ENCODE measurements around the gene PNPLA5. TPM values are rescaled to one million over a fixed set of nuclear protein-coding genes. Genes with fewer than 3 reads are reported as not detected.

Gene PNPLA5
- polyA plus RNA-seq, 3 donors, result not detected

DNA sequence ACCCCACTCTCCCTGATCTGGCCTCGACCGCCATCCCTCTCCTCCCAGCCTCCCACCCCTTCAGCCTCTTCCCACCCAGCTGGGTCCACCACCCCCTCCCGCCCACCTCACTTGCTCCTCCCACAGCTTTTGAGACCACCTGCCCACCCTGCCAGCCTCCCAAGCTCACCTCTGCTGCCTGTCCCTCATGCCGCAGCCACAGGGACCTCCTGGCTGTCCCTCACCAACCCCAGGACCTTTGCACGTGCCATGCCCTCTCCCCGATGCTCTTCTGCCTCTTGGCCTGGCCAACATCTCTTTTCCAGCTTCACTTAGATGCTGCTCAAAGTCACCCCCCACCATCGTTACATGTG lies 6.5 kb downstream of the PNPLA5 start:
- DNase-seq, result no peak
- H3K27me3 ChIP-seq (ENCODE audit: control insufficient read depth in 2 of 2, insufficient read depth in 2 of 2, low read length in 2 of 2), result peaks cover 0 to 3% of the 10 kb centered on the region in 2 donors
- intact Hi-C loops (cut with micrococcal nuclease), result no loop called here
- H2AFZ ChIP-seq (ENCODE audit: insufficient read depth, low read depth, low read length, poor library complexity, severe bottlenecking), result no peak overlapping the region
- H3K9me3 ChIP-seq (replicated peaks in 1 of 2; ENCODE audit: control insufficient read depth in 1 of 2, insufficient read depth in 1 of 2, low read length in 2 of 2), result no peaks in the 10 kb centered on the region
- H3K27ac ChIP-seq (ENCODE audit: low read depth in 1 of 2, low read length in 2 of 2), result no peak overlapping the region
- peaks cover 7 to 20% (median 10%) of the 10 kb centered on the region in 3 donors for H3K27me3 Mint-ChIP-seq (ENCODE audit: low read depth in 3 of 3)
- no peak overlapping the region for H3K4me3 Mint-ChIP-seq
- no peak overlapping the region for H3K4me3 ChIP-seq (replicated peaks in 1 of 3; ENCODE audit: low read depth in 2 of 3, low read length in 3 of 3)
- no peaks in the 10 kb centered on the region for H3K9me3 Mint-ChIP-seq
- H3K4me1 ChIP-seq (ENCODE audit: control insufficient read depth in 1 of 2, insufficient read depth in 2 of 2, low read length in 2 of 2), result no peaks in the 10 kb centered on the region
- H4K20me1 ChIP-seq (ENCODE audit: insufficient read depth, low read length), result no peaks in the 10 kb centered on the region
- H3K36me3 Mint-ChIP-seq, result no peaks in the 10 kb centered on the region
- H3K4me2 ChIP-seq (replicated peaks; ENCODE audit: extremely low read depth, low read length, poor library complexity, severe bottlenecking), result no peak overlapping the region
- WGBS (ENCODE audit: insufficient coverage), result 66% methylated on average over 7 of the region's 7 CpGs
- TF ChIP-seq, protein P1, sequence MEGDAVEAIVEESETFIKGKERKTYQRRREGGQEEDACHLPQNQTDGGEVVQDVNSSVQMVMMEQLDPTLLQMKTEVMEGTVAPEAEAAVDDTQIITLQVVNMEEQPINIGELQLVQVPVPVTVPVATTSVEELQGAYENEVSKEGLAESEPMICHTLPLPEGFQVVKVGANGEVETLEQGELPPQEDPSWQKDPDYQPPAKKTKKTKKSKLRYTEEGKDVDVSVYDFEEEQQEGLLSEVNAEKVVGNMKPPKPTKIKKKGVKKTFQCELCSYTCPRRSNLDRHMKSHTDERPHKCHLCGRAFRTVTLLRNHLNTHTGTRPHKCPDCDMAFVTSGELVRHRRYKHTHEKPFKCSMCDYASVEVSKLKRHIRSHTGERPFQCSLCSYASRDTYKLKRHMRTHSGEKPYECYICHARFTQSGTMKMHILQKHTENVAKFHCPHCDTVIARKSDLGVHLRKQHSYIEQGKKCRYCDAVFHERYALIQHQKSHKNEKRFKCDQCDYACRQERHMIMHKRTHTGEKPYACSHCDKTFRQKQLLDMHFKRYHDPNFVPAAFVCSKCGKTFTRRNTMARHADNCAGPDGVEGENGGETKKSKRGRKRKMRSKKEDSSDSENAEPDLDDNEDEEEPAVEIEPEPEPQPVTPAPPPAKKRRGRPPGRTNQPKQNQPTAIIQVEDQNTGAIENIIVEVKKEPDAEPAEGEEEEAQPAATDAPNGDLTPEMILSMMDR (IDR thresholded peaks at IDR 0.05), result peak; percentile 44
- H3K36me3 ChIP-seq (replicated peaks in 1 of 2; ENCODE audit: control insufficient read depth in 1 of 2, insufficient read depth in 2 of 2, low read length in 2 of 2), result no peaks in the 10 kb centered on the region
- H3K4me1 Mint-ChIP-seq, result no peaks in the 10 kb centered on the region
- no peak overlapping the region for H3K9ac ChIP-seq (ENCODE audit: insufficient read depth, low read length, poor library complexity, severe bottlenecking)
- H3K79me2 ChIP-seq (ENCODE audit: insufficient read depth, low read length), result no peaks in the 10 kb centered on the region
- H3K27ac Mint-ChIP-seq, result no peak overlapping the region

DNA sequence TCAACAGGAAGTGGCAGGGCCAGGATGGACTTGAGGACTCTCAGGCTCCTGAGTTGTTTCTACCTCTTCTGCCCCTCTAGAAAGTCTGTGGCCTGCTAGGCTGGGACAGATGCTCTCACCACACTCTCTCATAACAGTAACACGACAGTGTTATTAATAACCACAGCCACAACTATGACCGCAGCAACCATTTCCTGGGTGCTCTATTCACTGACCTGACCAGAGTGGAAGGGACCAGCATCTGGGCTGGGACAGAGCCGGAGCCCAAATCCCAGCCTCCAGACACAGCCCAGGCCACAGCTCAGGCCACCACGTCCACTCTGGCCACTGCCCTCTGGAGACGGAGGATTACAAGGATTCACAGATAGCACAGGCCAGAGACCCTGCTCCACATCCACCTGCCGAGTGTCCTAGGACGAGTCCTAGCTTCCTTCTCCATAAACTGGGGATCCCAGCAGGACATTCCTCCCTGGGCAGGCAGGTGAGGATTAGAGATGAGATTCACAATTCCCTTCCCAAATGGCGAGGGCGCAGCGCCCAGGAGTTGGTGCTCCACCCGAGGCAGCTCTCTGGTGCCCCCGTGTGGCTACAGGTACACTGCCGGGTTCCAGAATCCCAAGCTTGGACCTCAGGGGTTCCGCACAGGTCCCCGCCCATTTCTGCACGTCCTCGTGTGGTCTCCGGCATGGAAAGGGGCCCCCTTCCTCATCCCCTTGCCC lies 7.1 kb downstream of the PNPLA5 start:
- H3K27me3 ChIP-seq (ENCODE audit: control insufficient read depth in 2 of 2, insufficient read depth in 2 of 2, low read length in 2 of 2), result no peaks in the 10 kb centered on the region
- H3K79me2 ChIP-seq (ENCODE audit: insufficient read depth, low read length), result no peaks in the 10 kb centered on the region
- H3K4me3 ChIP-seq (replicated peaks in 1 of 3; ENCODE audit: low read depth in 2 of 3, low read length in 3 of 3), result no peak overlapping the region
- no peak overlapping the region for H2AFZ ChIP-seq (ENCODE audit: insufficient read depth, low read depth, low read length, poor library complexity, severe bottlenecking)
- H3K9ac ChIP-seq (ENCODE audit: insufficient read depth, low read length, poor library complexity, severe bottlenecking), result no peak overlapping the region
- H4K20me1 ChIP-seq (ENCODE audit: insufficient read depth, low read length), result no peaks in the 10 kb centered on the region
- H3K4me3 Mint-ChIP-seq, result no peak overlapping the region
- H3K4me1 Mint-ChIP-seq, result no peaks in the 10 kb centered on the region
- 28% methylated on average over 16 of the region's 18 CpGs for WGBS (ENCODE audit: insufficient coverage)
- no peaks in the 10 kb centered on the region for H3K9me3 ChIP-seq (replicated peaks in 1 of 2; ENCODE audit: control insufficient read depth in 1 of 2, insufficient read depth in 1 of 2, low read length in 2 of 2)
- no peaks in the 10 kb centered on the region for H3K36me3 ChIP-seq (replicated peaks in 1 of 2; ENCODE audit: control insufficient read depth in 1 of 2, insufficient read depth in 2 of 2, low read length in 2 of 2)
- TF ChIP-seq, protein P1 (IDR thresholded peaks at IDR 0.05), result peak; percentile 83
- H3K27ac ChIP-seq (ENCODE audit: low read depth in 1 of 2, low read length in 2 of 2), result no peak overlapping the region
- H3K36me3 Mint-ChIP-seq, result no peaks in the 10 kb centered on the region
- H3K4me1 ChIP-seq (ENCODE audit: control insufficient read depth in 1 of 2, insufficient read depth in 2 of 2, low read length in 2 of 2), result no peaks in the 10 kb centered on the region
- H3K27me3 Mint-ChIP-seq (ENCODE audit: low read depth in 3 of 3), result peaks cover 3 to 17% (median 9%) of the 10 kb centered on the region in 3 donors
- H3K27ac Mint-ChIP-seq, result no peak overlapping the region
- peak in 2 of 3 donors; percentile 9 to 10 for DNase-seq
- intact Hi-C loops (cut with micrococcal nuclease), result no loop called here
- H3K4me2 ChIP-seq (replicated peaks; ENCODE audit: extremely low read depth, low read length, poor library complexity, severe bottlenecking), result no peak overlapping the region
- no peaks in the 10 kb centered on the region for H3K9me3 Mint-ChIP-seq

All from CD14-positive monocyte (primary cell).